GM18505 (cell line): ENCODE results near the gene PRKCA.

ENCODE experiments used
- ATAC-seq: cut with Tn5 transposase; IDR thresholded peaks from one replicate; pipeline ENCODE4 v1.9.1; 2021; ENCODE audit not compliant: unreplicated experiment
- POLR2A ChIP-seq: IDR thresholded peaks from 4 replicates; pipeline ENCODE4 v1.6.1; 2011; ENCODE audit warnings: borderline replicate concordance; ENCODE audit not compliant: insufficient read depth, insufficient read length; ENCODE audit errors: extremely low read depth

The PRKCA gene

DNA sequence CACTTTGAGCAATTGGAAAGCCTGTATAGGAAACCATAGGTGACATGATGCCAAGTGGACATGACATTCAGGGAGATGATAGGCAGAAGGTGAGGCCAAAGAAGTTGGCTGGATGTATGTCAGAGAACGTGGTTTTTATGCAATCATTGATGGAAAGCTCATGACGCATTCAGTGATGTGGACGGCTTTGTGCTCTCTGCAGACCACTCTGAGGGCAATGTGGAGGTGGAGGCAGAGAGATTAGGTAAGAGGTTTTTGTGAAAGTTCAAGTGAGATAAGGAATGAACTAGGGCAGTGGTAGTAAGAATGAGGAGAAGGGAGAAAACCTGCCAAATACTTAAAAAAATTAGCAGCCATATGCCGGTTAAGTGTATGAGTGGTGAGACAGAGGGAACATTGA, 99.0 kb downstream of the PRKCA start:
- no peak for TF ChIP-seq POLR2A
- ATAC-seq: no peak

DNA sequence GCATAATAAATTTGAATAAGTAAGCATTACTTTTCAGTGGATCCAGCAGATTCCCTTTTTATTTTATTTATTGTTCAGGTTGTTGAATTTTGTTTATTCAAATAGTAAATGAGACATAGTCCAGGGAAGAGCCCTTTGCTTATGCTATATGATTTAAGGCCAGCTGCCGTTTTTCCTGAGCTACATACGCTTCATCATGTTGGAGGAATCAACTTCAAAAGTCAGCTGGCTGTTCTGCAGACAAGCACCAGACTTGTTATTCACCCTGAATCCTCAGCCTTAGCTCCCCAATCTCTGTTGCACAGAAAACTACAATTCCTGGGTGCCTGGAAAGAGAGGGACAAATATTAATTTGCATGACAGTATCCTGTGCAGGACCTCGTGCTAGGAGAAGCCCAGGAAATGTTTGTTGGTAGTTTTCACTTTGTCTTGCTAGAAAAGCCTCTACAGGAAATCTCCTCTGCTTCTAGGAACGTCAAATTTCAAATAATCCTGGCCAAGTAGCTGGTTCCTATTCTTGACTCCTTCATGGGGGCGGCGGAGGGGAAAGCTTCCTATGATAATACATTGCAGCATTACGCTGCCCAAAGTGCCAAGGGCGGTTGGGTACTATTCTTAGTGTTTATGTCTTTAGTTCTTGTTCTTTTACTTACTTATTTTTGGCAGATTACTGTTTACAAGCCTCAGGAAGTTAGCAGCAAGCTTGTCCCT, 101.6 kb downstream of the PRKCA start:
- no peak for TF ChIP-seq POLR2A
- no peak for ATAC-seq

DNA sequence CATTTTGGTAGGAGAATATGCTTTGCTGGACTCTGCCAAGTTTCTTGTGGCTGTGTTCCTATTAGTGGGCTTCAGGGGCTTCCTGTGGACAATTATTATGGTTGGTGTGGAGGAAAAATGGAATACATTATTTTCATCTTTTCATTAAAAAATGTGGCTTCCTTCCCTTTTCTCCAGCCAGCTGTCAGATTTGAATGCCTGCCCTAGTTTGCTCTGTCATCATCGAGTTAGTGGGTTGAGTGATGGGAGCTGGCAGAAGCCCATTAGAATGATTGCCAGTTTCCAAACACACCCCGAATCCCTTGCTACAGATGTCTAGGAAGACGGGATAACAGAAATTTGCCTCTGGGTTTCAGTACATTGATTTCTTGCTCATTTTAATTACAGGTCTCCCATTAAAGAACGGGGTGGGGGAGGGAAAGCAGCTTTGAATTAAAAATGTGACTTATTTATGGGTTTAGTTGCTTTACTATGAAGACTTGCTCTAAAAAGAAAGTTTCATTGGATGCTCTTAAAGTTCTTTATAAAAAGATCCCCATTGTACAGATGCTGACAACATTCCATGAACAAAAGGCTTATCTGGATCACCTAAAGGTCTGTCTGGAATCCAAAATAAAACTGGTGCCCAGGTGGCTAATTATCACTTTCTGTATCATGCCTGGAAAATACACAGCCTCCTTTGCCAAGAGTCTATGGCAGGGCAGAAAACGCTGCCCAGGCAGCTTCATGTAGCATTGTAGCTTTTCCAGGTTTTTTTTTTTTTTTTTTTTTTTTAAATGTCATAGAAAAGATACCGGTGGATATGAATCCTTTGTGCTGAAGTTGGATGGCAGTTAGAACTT, 103.6 kb downstream of the PRKCA start:
- TF ChIP-seq POLR2A: no peak
- no peak for ATAC-seq

DNA sequence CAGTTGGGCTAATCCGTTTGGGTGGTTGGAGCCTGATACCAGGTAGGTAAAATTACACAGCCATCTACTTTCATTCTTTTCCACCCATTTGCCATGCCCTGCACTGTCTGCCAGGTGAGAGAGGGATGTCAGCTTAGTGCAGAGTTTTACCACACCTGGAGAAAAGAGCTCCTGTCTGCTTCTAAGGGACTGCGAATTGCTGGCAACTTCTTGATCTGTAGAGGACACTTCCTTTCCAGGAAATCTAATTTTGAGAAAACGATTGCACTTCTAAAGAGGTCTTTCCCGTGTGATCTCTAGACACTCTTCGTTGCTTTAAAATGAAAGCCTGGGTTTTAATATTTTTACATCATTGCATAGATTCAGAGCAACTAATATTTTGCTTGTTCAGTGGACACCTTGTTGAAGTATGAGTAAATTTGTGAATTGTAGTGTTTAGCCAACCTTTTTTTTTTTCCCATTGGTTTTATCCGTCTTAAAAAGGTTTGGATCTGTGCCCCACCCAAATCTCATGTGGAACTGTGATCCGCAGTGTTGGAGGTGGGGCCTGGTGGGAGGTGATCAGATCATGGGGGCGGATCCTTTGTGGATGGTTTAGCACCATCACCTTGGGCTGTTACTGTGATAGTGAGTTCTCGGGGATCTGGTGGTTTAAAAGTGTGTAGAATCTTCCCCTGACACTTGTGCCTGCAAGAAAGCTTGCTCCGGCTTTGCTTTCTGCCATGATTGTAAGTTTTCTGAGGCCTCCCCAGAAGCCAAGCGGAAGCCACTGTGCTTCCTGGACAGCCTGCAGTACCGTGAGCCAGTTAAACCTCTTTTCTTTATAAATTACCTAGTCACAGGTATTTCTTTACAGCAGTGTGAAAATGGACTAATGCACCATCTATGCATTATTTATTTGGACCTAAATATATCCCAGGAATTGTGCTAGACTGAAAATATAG, 104.6 kb downstream of the PRKCA start:
- ATAC-seq: no peak
- no peak for TF ChIP-seq POLR2A

DNA sequence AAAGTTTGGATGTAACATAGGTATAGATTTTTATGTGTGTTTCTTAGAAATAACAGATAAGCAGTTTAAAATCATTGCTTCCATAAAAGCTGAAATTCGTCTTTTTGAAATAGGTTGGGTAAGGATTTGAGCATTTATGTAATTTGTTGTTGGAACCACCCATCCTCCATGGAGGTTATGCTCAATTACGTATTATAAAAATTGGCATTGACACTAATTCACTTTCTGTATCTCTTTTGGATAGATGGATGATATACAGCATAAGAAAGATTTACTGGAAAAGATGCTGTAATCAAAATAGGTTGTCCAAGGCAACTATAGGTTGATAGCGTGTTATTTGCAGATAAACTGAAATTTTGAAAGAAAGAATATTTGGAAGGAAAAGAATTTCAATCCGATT, 105.5 kb downstream of the PRKCA start:
- TF ChIP-seq POLR2A: no peak
- no peak for ATAC-seq

- no peak for TF ChIP-seq POLR2A
- ATAC-seq: no peak
These were observed 109.1 kb downstream of the PRKCA start for GRCh38 chr17:66411520-66411919.

- ATAC-seq: no peak
- TF ChIP-seq POLR2A: no peak
These were observed 110.6 kb downstream of the PRKCA start for GRCh38 chr17:66412857-66413558.

DNA sequence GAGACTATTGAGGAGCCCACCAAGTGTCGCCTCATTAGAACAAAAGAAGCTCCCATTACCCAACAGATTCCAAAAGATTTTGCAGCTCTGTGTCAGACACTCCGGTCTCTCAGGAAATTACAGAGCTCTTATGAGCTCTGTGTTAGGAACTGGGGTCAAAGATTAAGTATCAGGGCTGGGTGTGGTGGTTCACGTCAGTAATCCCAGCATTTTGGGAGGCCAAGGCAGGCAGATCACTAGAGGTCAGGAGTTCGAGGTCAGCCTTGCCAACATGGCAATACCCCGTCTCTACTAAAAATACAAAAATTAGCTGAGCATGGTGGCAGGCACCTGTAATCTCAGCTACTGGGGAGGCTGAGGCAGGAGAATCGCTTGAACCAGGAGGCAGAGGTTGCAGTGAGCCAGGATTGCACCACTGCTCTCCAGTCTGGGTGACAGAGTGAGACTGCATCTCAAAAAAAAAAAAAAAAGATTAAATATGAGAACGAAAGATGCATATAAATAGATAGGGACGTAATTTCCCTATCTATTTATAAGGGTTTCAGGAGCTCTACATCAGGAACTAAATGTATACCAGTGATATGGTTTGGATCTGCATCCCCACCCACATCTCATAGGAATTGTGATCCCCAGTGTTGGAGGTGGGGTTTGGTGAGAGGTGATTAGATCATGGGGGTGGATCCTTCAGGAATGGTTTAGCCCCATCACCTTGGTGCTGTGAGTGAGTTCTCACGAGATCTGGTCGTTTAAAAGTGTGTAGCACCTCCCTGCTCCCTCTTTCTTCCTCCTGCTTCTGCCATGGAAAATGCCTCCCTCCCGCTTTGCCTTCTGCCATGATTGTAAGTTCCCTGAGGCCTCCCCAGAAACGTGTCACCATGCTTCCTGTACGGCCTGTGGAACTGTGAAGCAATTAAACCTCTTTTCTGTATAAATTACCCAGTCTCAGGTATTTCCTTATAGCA, 111.4 kb downstream of the PRKCA start:
- no peak for ATAC-seq
- no peak for TF ChIP-seq POLR2A

GRCh38 chr17:66414561-66415175, 112.3 kb downstream of the PRKCA start:
- TF ChIP-seq POLR2A: no peak
- no peak for ATAC-seq

- no peak for ATAC-seq
- TF ChIP-seq POLR2A: no peak
These were observed 113.2 kb downstream of the PRKCA start for GRCh38 chr17:66415366-66416206.

GRCh38 chr17:66416207-66416940, 114.0 kb downstream of the PRKCA start:
- TF ChIP-seq POLR2A: no peak
- no peak for ATAC-seq
